DOHH2 (cell line): ENCODE measurements around the gene SHLD2.

Experiments used
- H3F3A ChIP-seq: fragments of 200-600 bp; sonication (generic), shearing (Covaris generic); 2 replicates; pipeline ENCODE4 v1.6.0; 2016; ENCODE audit warnings: antibody characterized with exemption, mild to moderate bottlenecking; ENCODE audit not compliant: control insufficient read depth, insufficient read depth
- H3K27ac ChIP-seq: fragments of 200-600 bp; sonication (generic); 2 replicates; pipeline ENCODE4 v1.5.1; 2014; ENCODE audit warnings: low read depth, mild to moderate bottlenecking, low read length, moderate library complexity
- H3K27me3 ChIP-seq: fragments of 200-600 bp; sonication (generic); 2 replicates; pipeline ENCODE4 v1.6.1; 2014; ENCODE audit warnings: mild to moderate bottlenecking, low read length, mixed read lengths; ENCODE audit not compliant: control insufficient read depth
- H3K36me3 ChIP-seq: fragments of 200-600 bp; sonication (generic); 2 replicates; pipeline ENCODE4 v1.6.1; 2014; ENCODE audit warnings: mild to moderate bottlenecking, low read length, moderate library complexity, mixed read lengths; ENCODE audit not compliant: control insufficient read depth
- H3K4me1 ChIP-seq: fragments of 200-600 bp; sonication (generic); 2 replicates; pipeline ENCODE4 v1.6.1; 2014; ENCODE audit warnings: mild to moderate bottlenecking, low read length, mixed read lengths; ENCODE audit not compliant: control insufficient read depth
- H3K4me2 ChIP-seq: fragments of 200-600 bp; sonication (generic); 2 replicates; pipeline ENCODE4 v1.6.0; 2014; ENCODE audit warnings: mild to moderate bottlenecking, low read length, moderate library complexity
- H3K4me3 ChIP-seq: fragments of 200-600 bp; sonication (generic); 2 replicates; pipeline ENCODE4 v1.5.1; 2014; ENCODE audit warnings: mild to moderate bottlenecking, low read length, mixed read lengths
- H3K79me2 ChIP-seq: fragments of 200-600 bp; sonication (generic); 2 replicates; pipeline ENCODE4 v1.6.1; 2014; ENCODE audit warnings: mild to moderate bottlenecking, low read length, mixed read lengths; ENCODE audit not compliant: control insufficient read depth
- H3K9me2 ChIP-seq: fragments of 200-600 bp; sonication (generic); replicated peaks from 2 replicates; pipeline ENCODE4 v1.6.1; 2014; ENCODE audit warnings: mild to moderate bottlenecking, low read length, mixed read lengths; ENCODE audit not compliant: control insufficient read depth
- H3K9me3 ChIP-seq: fragments of 200-600 bp; sonication (generic); 2 replicates; pipeline ENCODE4 v1.6.1; 2014; ENCODE audit warnings: antibody characterized with exemption, low read length, mixed read lengths; ENCODE audit not compliant: control insufficient read depth, insufficient read depth
- H4K20me1 ChIP-seq: fragments of 200-600 bp; sonication (generic); 2 replicates; pipeline ENCODE4 v1.6.0; 2014; ENCODE audit warnings: low read depth, mild to moderate bottlenecking, antibody characterized with exemption, low read length, moderate library complexity; ENCODE audit not compliant: control insufficient read depth, insufficient read depth
- CTCF ChIP-seq: fragments of 200-600 bp; sonication (generic); IDR thresholded peaks from one replicate; pipeline ENCODE4 v1.5.1; 2014; ENCODE audit warnings: antibody characterized with exemption, mild to moderate bottlenecking, low read depth, low read length; ENCODE audit not compliant: poor library complexity, severe bottlenecking
- EZH2phosphoT487 ChIP-seq: fragments of 200-600 bp; sonication (generic); IDR thresholded peaks from 2 replicates; pipeline ENCODE4 v1.6.1; 2017; ENCODE audit warnings: borderline replicate concordance, mild to moderate bottlenecking, antibody characterized with exemption, low read length, moderate library complexity, mixed read lengths

The SHLD2 gene

GRCh38 chr10:87092376-87092860, 2.6 kb upstream of the SHLD2 start:
- Histone ChIP-seq H3K4me1 (peaks cover 43% of the 10 kb centered on the region), H3K4me3 (peak overlapping the region; percentile 89), H3K9me2 (no peaks in the 10 kb centered on the region), H3K27me3 (no peaks in the 10 kb centered on the region), H4K20me1 (peaks cover 30% of the 10 kb centered on the region), H3K9me3 (no peaks in the 10 kb centered on the region), H3K79me2 (peaks cover 94% of the 10 kb centered on the region), H3K4me2 (peak overlapping the region; percentile 76), H3F3A (no peaks in the 10 kb centered on the region), H3K36me3 (peaks cover 61% of the 10 kb centered on the region), H3K27ac (no peak overlapping the region)
- TF ChIP-seq CTCF (no peak), EZH2phosphoT487 (no peak)

- Histone ChIP-seq H3K79me2 (peaks cover 90% of the 10 kb centered on the region), H3K36me3 (peaks cover 56% of the 10 kb centered on the region), H3K9me2 (no peaks in the 10 kb centered on the region), H3K27ac (no peak overlapping the region), H4K20me1 (peaks cover 30% of the 10 kb centered on the region), H3K27me3 (no peaks in the 10 kb centered on the region), H3K4me2 (peak overlapping the region; percentile 76), H3K4me1 (peaks cover 44% of the 10 kb centered on the region), H3K9me3 (no peaks in the 10 kb centered on the region), H3F3A (no peaks in the 10 kb centered on the region), H3K4me3 (peak overlapping the region; percentile 89)
- no peak for TF ChIP-seq EZH2phosphoT487
- TF ChIP-seq CTCF, result no peak
Measured at GRCh38 chr10:87092861-87093631, 2.0 kb upstream of the SHLD2 start.

- Histone ChIP-seq H3F3A (no peaks in the 10 kb centered on the region), H4K20me1 (peaks cover 30% of the 10 kb centered on the region), H3K9me3 (no peaks in the 10 kb centered on the region), H3K4me3 (peak overlapping the region; percentile 89), H3K79me2 (peaks cover 89% of the 10 kb centered on the region), H3K4me1 (peaks cover 44% of the 10 kb centered on the region), H3K4me2 (peak overlapping the region; percentile 76), H3K36me3 (peaks cover 57% of the 10 kb centered on the region), H3K9me2 (no peaks in the 10 kb centered on the region), H3K27me3 (no peaks in the 10 kb centered on the region), H3K27ac (peak overlapping the region; percentile 78)
- TF ChIP-seq EZH2phosphoT487 (no peak), CTCF (no peak)
Measured at GRCh38 chr10:87093632-87094372, 1.2 kb upstream of the SHLD2 start.
